ENCODE results near the gene PSMC3IP.

PSMC3IP gene

GRCh38 chr17:42537156-42537805, 40.2 kb downstream of the PSMC3IP start:
- DNase-seq = no peak

- DNase-seq = no peak
These were observed 41.0 kb downstream of the PSMC3IP start for GRCh38 chr17:42536372-42537155.

GRCh38 chr17:42536048-42536371, 41.5 kb downstream of the PSMC3IP start, which contains the start of gene NAGLU:
TSS of gene NAGLU (plus strand) at chr17:42536241. CDS start at chr17:42536273, 32 bp downstream.
- peak; percentile 45 for DNase-seq

GRCh38 chr17:42535155-42536047, 42.1 kb downstream of the PSMC3IP start:
- DNase-seq = no peak

- no peak for DNase-seq
These were observed 45.8 kb downstream of the PSMC3IP start for GRCh38 chr17:42531455-42532354.

GRCh38 chr17:42530952-42531454, 46.5 kb downstream of the PSMC3IP start:
- DNase-seq = no peak

GRCh38 chr17:42529061-42529460, 48.5 kb downstream of the PSMC3IP start:
- DNase-seq = no peak

- no peak for DNase-seq
These were observed 49.6 kb downstream of the PSMC3IP start for GRCh38 chr17:42527932-42528331.

GRCh38 chr17:42526031-42526444, 51.5 kb downstream of the PSMC3IP start:
- no peak for DNase-seq

- DNase-seq = no peak
These were observed 52.3 kb downstream of the PSMC3IP start for GRCh38 chr17:42525221-42525620.

- no peak for DNase-seq
These were observed 54.7 kb downstream of the PSMC3IP start for GRCh38 chr17:42522798-42523278.
